Measurements from ENCODE around the gene NBPF20.
"Not testable (repeated sequence)": the region's sequence is repeated elsewhere in the genome, so short reads cannot be mapped to it uniquely, and the experiment has no call there.

DNA sequence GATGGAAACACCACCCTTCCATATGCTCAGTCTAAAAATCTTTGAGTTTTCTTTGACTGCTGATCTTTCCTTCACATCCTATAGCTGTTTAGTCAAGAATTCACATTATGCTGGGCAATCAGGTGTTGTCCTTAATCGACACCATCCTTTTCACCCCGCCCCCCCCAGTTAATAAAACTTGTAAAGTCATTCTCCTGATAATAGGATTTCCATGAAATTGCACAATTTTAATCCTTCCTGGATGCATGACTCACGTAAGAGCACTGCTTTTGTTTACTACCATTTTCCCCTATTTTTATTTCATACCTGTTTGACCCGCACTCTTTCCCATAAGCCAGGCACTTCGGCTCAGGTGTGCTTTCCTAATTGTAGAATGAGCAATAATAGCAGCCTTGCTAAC lies 16.9 kb upstream of the NBPF20 start:
- not testable (repeated sequence) for TF ChIP-seq EZH2 (IDR thresholded peaks at IDR 0.05; ENCODE audit: insufficient read depth, poor library complexity, severe bottlenecking); EZH2phosphoT487 (IDR thresholded peaks at IDR 0.05; ENCODE audit: insufficient read depth, low read depth)

Measured in GM23248 (cell line).